ENCODE results near the gene C19orf81.

- TF ChIP-seq POLR2A (IDR thresholded peaks at IDR 0.05), result no peak
- TF ChIP-seq, protein P1, sequence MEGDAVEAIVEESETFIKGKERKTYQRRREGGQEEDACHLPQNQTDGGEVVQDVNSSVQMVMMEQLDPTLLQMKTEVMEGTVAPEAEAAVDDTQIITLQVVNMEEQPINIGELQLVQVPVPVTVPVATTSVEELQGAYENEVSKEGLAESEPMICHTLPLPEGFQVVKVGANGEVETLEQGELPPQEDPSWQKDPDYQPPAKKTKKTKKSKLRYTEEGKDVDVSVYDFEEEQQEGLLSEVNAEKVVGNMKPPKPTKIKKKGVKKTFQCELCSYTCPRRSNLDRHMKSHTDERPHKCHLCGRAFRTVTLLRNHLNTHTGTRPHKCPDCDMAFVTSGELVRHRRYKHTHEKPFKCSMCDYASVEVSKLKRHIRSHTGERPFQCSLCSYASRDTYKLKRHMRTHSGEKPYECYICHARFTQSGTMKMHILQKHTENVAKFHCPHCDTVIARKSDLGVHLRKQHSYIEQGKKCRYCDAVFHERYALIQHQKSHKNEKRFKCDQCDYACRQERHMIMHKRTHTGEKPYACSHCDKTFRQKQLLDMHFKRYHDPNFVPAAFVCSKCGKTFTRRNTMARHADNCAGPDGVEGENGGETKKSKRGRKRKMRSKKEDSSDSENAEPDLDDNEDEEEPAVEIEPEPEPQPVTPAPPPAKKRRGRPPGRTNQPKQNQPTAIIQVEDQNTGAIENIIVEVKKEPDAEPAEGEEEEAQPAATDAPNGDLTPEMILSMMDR (IDR thresholded peaks at IDR 0.05 in 4 of 5, conservative IDR thresholded peaks at IDR 0.05 in 1 of 5), result no peak
These were observed 19.2 kb downstream of the C19orf81 start for GRCh38 chr19:50668416-50668815.
